ENCODE data around the gene GJA5.
"Not testable (repeated sequence)": the region's sequence is repeated elsewhere in the genome, so short reads cannot be mapped to it uniquely, and the experiment has no call there.

GJA5 gene

GRCh38 chr1:147738129-147738528 is 22.3 kb downstream of the GJA5 start:
- no peak for DNase-seq (ENCODE audit: extremely low spot score)
- POLR2A ChIA-PET = no interaction called here
- CTCF ChIA-PET = no interaction called here
- no peak for TF ChIP-seq CTCF (IDR thresholded peaks at IDR 0.05; ENCODE audit: control extremely low read depth, extremely low read depth, low read depth, missing control alignments)

GRCh38 chr1:147736883-147737282 is 23.5 kb downstream of the GJA5 start:
- ChIA-PET CTCF (no interaction called here), POLR2A (no interaction called here)
- no peak for DNase-seq (ENCODE audit: extremely low spot score)
- TF ChIP-seq CTCF (IDR thresholded peaks at IDR 0.05; ENCODE audit: control extremely low read depth, extremely low read depth, low read depth, missing control alignments) = no peak

GRCh38 chr1:147735423-147735822 is 25.0 kb downstream of the GJA5 start:
- ChIA-PET POLR2A (no interaction called here), CTCF (no interaction called here)
- no peak for DNase-seq (ENCODE audit: extremely low spot score)
- TF ChIP-seq CTCF (IDR thresholded peaks at IDR 0.05; ENCODE audit: control extremely low read depth, extremely low read depth, low read depth, missing control alignments) = no peak

- POLR2A ChIA-PET; DNase-seq (ENCODE audit: extremely low spot score); CTCF ChIA-PET: not testable (repeated sequence)
Observed at GRCh38 chr1:147734291-147734841, 26.0 kb downstream of the GJA5 start.

- TF ChIP-seq CTCF (IDR thresholded peaks at IDR 0.05; ENCODE audit: control extremely low read depth, extremely low read depth, low read depth, missing control alignments) = no peak
- ChIA-PET CTCF (no interaction called here), POLR2A (no interaction called here)
- DNase-seq (ENCODE audit: extremely low spot score) = no peak
Observed at GRCh38 chr1:147729315-147729714, 31.1 kb downstream of the GJA5 start.

GRCh38 chr1:147726168-147726567 is 34.2 kb downstream of the GJA5 start:
- no peak for DNase-seq (ENCODE audit: extremely low spot score)
- ChIA-PET POLR2A (no interaction called here), CTCF (no interaction called here)
- TF ChIP-seq CTCF (IDR thresholded peaks at IDR 0.05; ENCODE audit: control extremely low read depth, extremely low read depth, low read depth, missing control alignments) = no peak

- TF ChIP-seq CTCF (IDR thresholded peaks at IDR 0.05; ENCODE audit: control extremely low read depth, extremely low read depth, low read depth, missing control alignments) = no peak
- ChIA-PET POLR2A (no interaction called here), CTCF (no interaction called here)
- DNase-seq (ENCODE audit: extremely low spot score) = no peak
Observed at GRCh38 chr1:147725685-147726084, 34.7 kb downstream of the GJA5 start.

Measured in GM10248 (cell line).